GM21786 (cell line): ENCODE results near the gene CCDC187.
A peak's percentile ranks its signal among the peaks of the same experiment; 100 is the strongest.

Source experiments
- ATAC-seq: cut with Tn5 transposase; IDR thresholded peaks from one replicate; pipeline ENCODE4 v1.9.1; 2021; ENCODE audit not compliant: unreplicated experiment

The CCDC187 gene

GRCh38 chr9:136285501-136286358 lies 18.2 kb downstream of the CCDC187 start:
- no peak for ATAC-seq

GRCh38 chr9:136284951-136285350 lies 18.9 kb downstream of the CCDC187 start:
- no peak for ATAC-seq

- ATAC-seq: no peak
These were observed 19.6 kb downstream of the CCDC187 start for GRCh38 chr9:136284311-136284710.

- ATAC-seq: peak; percentile 73
These were observed 20.3 kb downstream of the CCDC187 start for GRCh38 chr9:136283291-136284235.

- no peak for ATAC-seq
These were observed 21.5 kb downstream of the CCDC187 start for GRCh38 chr9:136282272-136282861.

GRCh38 chr9:136281421-136282271 lies 22.2 kb downstream of the CCDC187 start:
- ATAC-seq: no peak

GRCh38 chr9:136280535-136281315 lies 23.2 kb downstream of the CCDC187 start:
- ATAC-seq: no peak

GRCh38 chr9:136279471-136279870 lies 24.4 kb downstream of the CCDC187 start:
- no peak for ATAC-seq

GRCh38 chr9:136278894-136279293 lies 25.0 kb downstream of the CCDC187 start:
- ATAC-seq: no peak

GRCh38 chr9:136278221-136278620 lies 25.7 kb downstream of the CCDC187 start:
- no peak for ATAC-seq

GRCh38 chr9:136277746-136278145 lies 26.1 kb downstream of the CCDC187 start:
- ATAC-seq: no peak

GRCh38 chr9:136276716-136277115 lies 27.2 kb downstream of the CCDC187 start:
- no peak for ATAC-seq

- no peak for ATAC-seq
These were observed 28.1 kb downstream of the CCDC187 start for GRCh38 chr9:136275655-136276429.

- ATAC-seq: no peak
These were observed 28.9 kb downstream of the CCDC187 start for GRCh38 chr9:136274786-136275654.

- ATAC-seq: no peak
These were observed 29.7 kb downstream of the CCDC187 start for GRCh38 chr9:136273921-136274785.

- ATAC-seq: no peak
These were observed 30.5 kb downstream of the CCDC187 start for GRCh38 chr9:136273244-136273865.
